DMS53 (cell line): ENCODE results near the gene CDK16.
"Not testable (repeated sequence)": the region's sequence is repeated elsewhere in the genome, so short reads cannot be mapped to it uniquely, and the experiment has no call there.

Source experiments
- DNase-seq: peaks from one replicate; lab custom pipeline; 2025; lab: John Stamatoyannopoulos, UW

CDK16 gene

DNA sequence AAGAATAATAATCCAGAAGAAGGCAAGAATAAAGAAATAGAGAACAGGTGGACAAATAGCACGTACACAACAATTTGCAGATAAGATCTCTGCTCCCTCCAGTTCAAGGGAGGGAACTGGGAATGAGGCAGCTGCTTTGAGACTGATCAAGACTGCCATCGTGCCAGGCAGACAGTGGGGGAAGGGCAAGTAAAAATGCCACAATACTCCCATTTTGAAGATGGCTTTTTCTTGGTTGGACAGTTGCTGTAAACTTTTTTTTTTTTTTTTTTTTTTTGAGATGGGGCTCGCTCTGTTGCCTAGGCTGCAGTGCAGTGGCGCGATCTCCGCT, 31.5 kb downstream of the CDK16 start:
- no peak for DNase-seq

DNA sequence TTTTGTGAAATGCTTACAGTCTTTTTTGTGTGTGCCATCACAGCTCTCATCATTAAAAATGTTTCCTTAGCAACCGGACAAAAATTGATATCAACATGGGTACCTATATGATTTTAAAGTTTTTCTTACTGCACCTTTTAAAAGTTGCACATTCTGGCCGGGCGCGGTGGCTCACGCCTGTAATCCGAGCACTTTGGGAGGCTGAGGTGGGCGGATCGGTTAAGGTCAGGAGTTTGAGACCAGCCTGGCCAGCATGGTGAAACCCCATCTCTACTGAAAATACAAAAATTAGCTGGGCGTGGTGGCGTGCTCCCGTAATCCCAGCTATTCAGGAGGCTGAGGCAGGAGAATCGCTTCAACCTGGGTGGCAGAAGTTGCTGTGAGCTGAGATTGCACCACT, 39.1 kb downstream of the CDK16 start:
- not testable (repeated sequence) for DNase-seq

DNA sequence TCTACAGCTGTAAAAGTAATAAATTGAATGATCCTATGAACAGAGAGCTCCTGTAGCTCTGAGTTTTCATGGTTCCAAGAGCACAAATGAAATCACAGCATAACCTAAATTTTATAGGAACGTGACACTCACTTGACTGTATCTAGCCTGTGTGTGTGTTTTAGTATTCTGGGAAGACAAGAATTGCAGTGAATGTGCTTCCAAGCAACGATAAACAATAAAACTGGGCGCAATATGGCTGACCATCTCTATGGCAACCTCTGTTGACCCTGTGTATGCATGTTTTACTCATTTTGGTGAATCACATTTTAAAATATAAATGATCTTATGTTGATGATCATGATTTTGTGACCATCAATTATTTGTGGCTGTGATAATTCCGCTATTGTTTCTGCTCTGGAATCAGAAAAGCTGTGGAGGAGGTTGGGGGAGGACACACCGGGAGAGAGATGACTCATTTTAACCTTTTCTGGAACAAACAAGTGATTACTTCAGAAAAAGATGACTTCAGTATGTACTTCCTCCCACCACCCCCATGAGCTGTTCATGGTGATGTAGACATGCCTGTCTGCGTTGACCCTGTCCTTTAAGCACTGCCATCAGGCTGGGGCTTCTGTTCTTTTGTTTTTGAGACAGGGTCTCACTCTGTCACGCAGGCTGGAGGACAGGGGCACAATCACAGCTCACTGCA, 46.1 kb downstream of the CDK16 start:
- peak; percentile 49 for DNase-seq

- no peak for DNase-seq
These were observed 48.2 kb downstream of the CDK16 start for GRCh38 chrX:47266643-47267042.

DNA sequence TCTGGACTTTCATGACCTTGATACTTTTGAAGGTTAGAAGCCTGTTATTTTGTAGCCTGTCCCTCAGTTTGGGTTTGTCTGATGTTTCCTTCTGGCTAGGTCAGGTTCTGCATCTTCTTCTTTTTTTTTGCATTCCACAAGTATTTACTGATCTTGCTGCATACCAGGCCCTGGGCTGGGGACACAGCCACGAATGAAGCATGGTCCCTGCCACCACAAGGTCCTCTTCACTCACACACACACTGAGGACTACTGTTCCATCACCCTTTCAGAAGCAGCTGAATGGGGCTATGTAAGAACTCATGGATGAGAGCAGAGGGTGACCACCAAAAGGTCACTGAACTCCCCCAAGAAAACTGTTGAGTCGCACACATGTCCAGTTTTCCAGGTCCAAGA, 53.5 kb downstream of the CDK16 start:
- no peak for DNase-seq

DNA sequence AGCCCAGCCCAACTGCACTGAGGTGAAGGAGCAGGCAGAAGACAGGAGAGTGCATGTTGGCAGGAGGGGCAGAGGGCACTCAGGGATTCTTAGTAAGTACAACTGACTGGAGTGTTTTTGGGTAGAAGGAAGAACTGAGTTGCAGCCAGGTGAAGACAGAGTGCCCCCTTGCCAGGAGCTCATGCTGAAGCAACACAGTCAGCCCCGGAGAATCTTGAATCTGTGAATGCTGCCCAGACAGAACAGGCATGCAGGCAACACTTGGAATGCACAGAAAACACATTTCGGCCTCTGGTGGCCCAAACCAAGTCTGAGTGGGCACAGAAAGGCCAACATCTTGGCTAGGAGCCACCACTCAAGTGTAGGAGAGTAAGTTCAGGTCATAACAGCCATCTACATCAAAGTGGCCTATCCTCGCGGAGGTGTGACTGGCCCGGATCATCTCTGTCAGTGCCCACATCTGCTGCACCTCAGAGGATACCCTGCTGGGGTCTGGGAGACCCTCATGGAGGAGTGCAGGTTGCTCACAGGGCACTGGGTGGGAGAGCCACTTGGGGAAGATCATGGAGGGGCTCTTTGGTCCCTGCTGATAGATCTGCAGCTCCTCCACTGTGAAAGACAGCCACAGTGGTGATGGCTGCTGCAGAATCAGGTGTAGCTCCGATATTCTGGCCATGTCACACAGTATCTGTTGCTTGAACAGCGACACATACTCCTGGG, 54.7 kb downstream of the CDK16 start:
- no peak for DNase-seq

GRCh38 chrX:47278691-47279090, 60.2 kb downstream of the CDK16 start:
- DNase-seq = no peak
